CD4-positive, alpha-beta T cell treated with Interleukin-17A for 4 hours (primary cell): ENCODE results near the gene ZC3H18.
A peak's percentile ranks its signal among the peaks of the same experiment; 100 is the strongest.
"Not testable (repeated sequence)": the region's sequence is repeated elsewhere in the genome, so short reads cannot be mapped to it uniquely, and the experiment has no call there.

Experiments used
- DNase-seq: peaks from one replicate; pipeline ENCODE4 v3.0.0-alpha.2; 2020; ENCODE audit warnings: mixed read lengths

The ZC3H18 gene

GRCh38 chr16:88608076-88608475, 37.9 kb downstream of the ZC3H18 start:
- no peak for DNase-seq

DNA sequence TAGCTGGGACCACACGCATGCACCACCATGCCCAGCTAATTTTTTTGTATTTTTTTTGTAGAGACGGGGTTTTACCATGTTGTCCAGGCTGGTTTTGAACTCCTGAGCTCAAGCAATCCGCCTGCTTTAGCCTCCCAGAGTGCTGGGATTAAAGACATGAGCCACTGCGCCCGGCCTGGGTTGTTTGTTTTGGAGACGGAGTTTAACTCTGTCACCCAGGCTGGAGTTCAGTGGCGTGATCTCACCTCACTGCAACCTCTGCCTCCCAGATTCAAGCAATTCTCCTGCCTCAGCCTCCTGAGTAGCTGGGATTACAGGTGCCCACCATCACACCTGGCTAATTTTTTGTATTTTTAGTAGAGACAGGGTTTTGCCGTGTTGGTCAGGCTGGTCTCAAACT, 39.2 kb downstream of the ZC3H18 start:
- not testable (repeated sequence) for DNase-seq

GRCh38 chr16:88610080-88610479, 39.9 kb downstream of the ZC3H18 start:
- no peak for DNase-seq

DNA sequence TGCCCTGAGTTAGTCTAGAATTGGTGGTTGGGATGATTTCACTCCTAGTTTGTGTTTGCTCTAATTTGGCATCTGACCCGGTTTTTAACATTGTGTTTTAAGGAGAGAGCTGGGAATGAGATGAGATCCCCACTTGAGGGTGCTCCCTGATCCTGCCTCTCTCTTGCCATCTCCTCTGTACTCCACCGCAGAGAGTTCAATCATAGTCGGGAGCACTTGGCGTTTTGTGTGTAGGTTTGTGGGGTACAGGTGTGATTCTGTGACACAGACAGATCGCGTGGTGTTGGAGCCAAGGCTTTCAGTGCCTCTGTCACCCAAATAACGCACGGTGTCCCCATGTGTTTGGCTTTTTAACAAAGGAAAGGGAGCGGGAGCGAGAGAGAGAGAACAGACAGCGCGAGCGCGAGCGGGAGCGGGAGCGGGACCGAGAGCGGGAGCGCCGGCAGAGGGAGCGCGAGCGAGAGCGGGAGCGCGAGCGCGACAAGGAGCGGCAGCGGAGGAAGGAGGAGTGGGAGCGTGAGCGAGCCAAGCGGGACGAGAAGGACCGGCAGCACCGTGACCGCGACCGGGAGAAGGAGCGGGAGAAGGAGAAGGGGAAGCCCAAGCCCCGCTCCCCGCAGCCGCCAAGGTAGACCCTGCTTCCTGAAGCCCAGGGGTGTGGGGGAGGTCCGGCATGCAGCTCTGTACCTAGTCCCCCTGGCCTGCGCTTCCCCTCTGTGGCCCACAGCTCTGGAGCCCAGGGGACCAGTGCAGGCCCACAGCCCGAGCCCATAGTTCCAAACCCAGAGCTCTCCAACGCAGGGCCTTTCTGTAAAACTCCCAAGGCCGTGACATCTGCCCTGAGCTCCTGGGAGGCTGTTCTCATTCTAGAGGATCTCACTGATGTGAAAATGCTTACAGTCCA, 41.0 kb downstream of the ZC3H18 start:
- DNase-seq: no peak

DNA sequence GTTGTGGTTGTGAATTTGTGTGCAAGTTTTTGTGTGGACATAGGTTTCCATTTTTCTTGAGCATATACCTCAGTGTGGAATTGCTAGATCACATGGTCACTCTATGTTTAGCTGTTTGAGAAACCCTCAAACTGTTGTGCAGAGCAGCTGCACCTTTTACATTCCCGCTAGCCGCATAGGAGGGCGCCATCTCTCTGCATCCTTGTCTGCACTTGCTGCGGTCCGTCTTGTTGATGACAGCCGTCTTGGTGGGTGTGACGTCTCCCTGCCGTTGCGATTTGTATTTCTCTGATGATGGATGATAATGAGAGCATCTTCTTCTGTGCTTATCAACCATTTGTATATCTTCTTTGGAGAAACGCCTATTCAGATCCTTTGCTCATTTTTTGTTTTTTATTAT, 43.1 kb downstream of the ZC3H18 start:
- DNase-seq: no peak

DNA sequence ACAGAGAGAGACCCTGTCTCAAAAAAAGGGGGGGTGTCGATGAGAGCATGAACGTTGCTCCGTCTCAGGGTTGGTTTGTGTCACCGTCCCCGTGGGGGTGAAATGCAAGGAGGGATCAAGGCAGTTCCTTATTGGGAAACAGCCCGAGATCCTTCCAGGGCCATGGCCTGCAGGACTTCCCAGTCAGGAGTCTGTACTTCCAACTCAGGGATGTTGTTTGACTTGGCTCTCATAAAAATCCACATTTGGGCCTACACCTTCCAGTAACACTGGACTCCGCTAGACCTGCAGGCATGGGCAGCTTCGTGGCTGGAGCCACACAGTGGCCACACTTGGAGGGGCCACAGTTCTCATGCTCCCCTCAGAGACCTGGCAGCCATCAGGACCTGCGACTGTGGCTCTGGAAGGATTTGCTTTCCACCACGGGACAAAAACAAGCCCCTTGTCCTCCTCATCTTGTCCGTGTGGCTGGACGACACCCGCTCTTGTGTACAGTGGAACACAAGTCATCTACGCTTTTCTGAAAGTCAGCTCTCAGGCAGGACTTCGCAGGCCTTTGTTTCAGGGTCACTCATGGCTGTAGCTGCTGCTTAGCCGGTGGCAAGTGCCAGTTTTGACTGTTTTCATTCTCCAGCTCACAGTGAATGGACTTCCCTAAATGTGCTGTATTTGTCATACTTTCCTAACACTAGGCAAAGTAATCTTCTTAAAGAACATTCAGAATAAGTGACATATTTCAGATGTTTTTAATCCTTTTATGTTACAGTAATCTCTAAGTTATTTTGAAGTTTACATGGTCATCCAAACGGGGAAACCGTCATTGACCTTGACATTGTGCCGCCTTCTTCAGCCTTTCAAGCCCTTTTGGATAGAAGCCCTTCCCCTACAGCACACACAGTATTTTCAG, 44.0 kb downstream of the ZC3H18 start:
- DNase-seq: no peak

- no peak for DNase-seq
These were observed 44.8 kb downstream of the ZC3H18 start for GRCh38 chr16:88614818-88615580.

DNA sequence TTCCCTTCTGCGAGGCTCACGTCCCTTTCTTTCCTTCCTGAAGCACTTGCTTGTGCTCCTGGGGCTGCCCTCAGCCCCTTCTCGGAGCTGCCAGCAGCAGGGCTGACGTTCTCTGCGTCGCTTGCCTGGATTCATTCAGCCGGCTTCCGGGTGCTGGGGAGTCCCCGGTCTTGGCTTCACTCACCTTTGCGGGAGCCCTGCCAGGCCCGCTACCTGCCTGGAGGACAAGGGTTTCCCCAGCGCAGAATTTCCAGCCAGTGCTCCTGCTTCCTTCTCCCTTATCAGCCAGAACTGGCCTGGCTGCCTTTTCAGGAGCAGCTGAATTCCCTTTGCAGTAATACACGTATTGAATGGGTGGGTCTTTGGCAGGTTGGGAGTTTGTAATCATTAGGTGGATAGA, 46.1 kb downstream of the ZC3H18 start:
- DNase-seq: no peak

DNA sequence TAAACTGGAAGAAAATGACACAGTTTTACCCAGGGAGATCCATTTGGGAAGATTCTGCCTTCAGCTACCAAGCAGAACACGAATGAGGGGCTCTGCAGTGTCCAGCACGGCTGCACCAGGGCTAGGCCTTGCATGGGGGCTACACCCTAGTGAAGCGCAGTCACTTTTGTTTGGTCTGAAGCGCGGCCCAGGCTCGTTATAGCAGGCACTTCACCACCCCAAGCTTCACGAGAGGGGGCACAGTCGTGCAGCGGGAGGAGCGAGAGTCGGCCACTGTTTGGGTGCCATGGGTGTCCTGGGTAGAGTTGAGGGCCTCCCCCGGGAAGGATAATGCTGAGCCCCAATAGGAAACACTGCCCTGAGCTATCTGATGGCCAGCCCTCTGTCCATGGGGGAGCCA, 46.5 kb downstream of the ZC3H18 start:
- no peak for DNase-seq

DNA sequence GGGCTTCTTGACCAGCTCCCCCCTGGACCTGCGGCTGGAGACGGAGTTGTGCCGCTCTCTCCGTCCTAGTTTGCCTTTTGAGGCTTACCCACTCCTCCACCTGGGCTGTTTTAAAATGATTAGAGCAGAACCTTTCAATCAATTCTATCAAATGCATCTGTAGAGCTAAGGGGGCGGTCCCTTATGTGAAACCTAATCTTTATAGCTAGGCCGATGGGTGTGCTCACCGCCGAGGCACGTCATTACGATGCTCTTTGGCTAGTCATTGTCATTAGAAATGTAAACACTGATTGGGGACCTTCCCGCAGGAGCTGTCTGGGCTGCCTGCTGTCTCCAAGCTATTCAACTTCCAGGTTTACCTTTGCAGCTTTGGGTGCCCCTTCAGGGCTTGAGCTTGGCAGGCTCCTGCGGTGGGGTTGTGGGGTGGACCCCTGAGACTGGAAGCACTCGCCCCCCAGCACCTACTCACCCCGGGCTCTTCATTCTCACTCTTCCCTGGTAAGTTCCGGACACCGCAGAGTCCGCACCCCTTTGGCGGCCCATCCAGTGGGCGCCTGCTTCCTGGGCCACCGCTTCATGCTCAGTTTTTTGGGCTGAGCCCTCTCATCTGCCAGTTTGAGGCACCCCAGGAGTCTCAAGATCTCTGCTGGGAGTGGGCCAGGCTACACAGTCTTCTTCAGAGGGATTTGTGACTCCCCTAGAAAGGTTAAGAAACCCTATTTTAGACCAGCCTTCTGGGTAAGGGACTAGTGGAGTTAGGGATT, 47.2 kb downstream of the ZC3H18 start:
- no peak for DNase-seq

- no peak for DNase-seq
These were observed 48.2 kb downstream of the ZC3H18 start for GRCh38 chr16:88618182-88618955.

DNA sequence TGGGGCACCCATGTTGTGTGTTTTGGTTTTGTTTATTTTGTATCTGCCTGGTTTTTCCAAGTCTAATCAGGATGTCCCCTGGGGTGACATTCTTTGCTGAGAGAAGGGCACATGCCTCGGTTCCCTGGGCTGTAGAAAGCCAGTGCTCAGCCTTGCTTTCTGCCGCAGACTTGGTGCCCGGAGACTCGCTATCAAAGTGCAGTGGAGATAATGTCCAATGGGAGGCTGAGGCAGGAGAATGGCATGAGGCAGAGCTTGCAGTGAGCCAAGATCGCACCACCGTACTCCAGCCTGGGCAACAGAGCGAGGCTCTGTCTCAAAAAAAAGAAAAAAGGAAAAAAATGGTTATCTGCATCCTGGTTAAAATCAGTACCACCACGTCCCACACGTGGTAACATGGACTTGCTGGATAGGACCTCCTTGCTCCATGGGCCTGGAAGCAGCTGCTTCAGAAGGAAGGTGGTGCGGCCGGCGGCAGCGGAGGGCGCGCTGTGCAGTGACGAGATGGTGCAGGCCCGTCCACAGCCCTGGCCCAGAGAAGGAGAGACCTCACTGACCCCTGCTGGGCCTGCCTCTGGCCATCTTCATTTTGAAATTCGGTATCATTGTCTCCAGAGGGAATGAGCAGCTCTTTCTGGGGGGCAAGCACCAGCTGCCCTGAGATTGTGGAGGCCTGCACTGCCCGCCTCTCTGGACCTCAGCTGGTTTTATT, 48.9 kb downstream of the ZC3H18 start:
- DNase-seq: no peak

DNA sequence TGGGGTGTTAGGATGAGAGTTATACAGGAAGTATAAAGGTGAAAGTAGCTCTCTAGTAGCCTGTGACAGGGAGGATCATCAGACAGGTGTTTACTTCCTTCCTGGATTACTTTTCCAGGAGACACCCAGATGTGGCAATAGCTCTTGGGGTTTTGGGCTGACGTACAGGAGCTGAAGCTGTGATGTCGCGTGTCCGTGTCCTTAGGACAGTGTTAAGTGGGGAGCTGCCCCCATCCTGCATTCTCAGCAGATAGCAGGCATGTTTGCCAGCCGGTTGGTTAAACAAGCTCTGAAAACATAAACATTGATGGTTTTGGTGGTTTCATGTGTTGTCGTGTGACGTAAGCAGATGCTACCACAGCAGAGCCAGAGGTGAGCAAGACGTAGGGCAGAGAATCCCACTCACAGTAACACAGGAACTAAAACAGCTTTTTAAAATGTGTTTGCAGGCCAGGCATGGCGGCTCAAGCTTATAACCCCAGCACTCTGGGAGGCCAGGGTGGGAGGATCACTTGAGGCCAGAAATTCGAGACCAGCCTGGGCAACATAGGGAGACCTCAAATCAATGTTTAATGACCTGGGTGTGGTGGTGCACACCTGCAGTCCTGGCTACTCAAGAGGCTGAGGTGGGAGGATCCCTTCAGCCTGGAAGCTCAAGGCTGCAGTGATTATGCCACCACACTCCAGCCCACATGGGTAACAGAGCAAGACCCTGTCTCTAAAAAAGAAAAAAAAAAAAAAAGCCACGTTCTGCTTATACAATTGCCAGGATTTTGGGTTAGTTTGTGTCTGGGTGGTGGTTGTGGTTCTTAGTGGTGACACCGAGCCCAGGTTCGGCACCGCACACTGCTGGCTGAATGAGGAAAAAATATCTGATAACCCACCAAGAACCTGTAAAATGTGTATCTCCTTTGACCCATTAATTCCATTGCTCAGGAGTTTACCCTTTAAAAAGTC, 49.9 kb downstream of the ZC3H18 start:
- peak; percentile 65 for DNase-seq

- no peak for DNase-seq
These were observed 51.9 kb downstream of the ZC3H18 start for GRCh38 chr16:88622125-88622524.

DNA sequence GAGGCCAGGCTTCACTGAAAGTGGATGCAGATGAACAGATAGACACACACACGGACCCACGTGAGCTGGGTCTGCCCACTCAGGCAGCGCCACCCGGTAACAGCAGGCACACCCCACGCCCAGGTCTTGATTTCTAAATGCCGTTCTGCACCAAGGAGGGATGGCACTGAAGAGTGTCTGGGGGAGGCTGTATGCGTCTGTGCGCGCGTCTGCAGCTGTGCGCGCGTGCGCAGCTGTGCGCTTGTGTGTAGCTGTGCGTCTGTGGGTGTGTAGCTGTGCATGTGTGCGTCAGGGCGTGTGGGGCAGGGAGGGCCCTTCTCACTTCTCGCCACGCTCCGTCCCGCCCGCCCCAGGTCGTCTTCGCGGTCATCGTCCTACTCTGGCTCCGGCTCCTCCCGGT, 52.7 kb downstream of the ZC3H18 start:
- no peak for DNase-seq

GRCh38 chr16:88623858-88624257, 53.7 kb downstream of the ZC3H18 start:
- no peak for DNase-seq

DNA sequence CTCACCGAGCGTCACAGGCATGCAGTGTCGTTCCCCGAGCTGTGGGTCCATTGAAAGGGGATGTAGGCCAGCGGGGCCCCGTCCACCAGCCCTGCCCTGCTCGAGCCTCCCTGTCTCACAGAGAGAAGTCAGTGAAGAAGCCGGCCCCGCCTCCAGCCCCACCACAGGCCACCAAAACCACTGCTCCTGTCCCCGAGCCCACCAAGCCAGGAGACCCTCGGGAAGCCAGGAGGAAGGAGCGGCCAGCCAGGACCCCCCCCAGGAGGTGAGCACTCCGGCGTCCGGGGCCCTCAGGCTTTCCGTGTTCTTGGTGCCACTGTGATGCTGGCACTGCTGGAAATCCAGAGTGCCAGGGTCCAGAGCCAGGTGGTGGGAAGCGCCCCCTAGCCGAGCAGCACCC, 54.3 kb downstream of the ZC3H18 start:
- DNase-seq: no peak

GRCh38 chr16:88624977-88625576, 54.9 kb downstream of the ZC3H18 start:
- DNase-seq: no peak

- DNase-seq: no peak
These were observed 56.4 kb downstream of the ZC3H18 start for GRCh38 chr16:88626646-88627045.
